GM19099 (cell line): ENCODE results near the gene CNDP2.

ENCODE experiments used
- POLR2A ChIP-seq: IDR thresholded peaks from 3 replicates; pipeline ENCODE4 v1.6.1; 2011; ENCODE audit warnings: low read depth; ENCODE audit not compliant: insufficient read length; ENCODE audit errors: extremely low read depth

Gene CNDP2

GRCh38 chr18:74506448-74507084 lies 10.4 kb downstream of the CNDP2 start:
- no peak for TF ChIP-seq POLR2A

GRCh38 chr18:74507097-74507881 lies 11.1 kb downstream of the CNDP2 start:
- TF ChIP-seq POLR2A, result no peak

DNA sequence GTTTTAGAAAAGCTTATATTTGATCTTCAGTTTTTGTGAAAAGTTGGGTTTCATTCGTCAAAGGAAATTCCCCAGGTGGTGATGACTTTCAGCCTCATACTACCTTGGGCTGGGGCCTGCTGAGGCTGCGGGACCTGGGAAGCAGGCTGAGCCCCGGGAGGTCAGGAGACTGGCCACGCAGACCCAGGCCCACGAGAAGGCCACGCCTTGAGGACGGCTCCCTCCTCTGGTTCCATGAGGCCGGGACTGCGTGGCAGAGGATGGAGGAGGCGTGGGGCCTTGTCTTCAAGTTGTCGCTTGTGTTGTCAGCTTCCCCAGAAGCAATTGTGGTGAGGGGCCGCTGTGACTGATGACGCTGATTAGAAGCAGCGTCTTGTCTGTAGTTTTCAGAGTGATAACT lies 11.8 kb downstream of the CNDP2 start:
- TF ChIP-seq POLR2A, result no peak

- TF ChIP-seq POLR2A, result no peak
Observed at GRCh38 chr18:74508366-74508765, 12.2 kb downstream of the CNDP2 start.

GRCh38 chr18:74508821-74509225 lies 12.7 kb downstream of the CNDP2 start:
- TF ChIP-seq POLR2A, result no peak

DNA sequence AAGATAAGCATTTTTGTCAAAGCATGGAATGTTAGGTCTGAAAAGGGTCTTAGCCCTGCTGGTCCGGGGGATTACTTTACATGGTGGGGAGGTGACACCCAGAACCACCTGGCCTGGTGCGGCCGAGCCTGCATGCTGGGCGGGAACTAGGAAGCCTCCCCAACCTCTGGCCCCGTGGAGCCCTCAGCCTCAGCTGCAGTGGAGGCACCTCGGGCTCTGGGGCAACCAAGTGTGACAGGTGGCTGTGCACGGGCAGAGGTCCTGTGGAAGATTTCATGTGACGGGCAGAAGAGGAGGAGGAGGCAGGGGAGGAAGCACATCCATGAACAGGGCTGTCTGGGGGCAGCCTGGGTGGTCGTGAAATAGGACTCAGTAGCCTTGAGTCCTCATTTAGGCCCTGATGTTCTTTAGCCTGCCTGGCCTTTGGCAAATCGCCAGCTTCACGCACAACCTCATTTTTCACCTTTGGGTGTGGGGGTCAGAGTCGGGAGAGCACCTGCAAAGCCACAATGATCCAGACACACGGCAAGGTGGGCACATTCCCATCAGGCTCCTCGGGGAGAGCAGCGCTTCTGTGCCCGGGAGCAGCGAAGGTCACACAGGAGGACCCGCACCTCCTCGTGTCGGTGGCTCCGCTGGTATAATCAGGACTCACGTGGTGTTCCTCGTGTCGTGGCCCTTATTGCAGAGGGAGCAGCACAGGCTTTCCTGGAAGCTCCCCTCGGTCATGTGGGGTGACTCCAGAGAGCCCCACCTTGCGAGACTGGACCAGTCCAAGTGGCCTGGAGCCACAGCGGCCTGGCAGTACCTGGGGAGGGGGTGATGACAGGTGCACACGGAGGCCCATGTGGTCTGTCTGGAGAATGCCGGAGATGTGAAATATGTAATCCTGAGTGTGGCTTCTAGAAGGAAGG lies 13.9 kb downstream of the CNDP2 start:
- TF ChIP-seq POLR2A, result no peak

GRCh38 chr18:74510770-74511095 lies 14.6 kb downstream of the CNDP2 start:
- TF ChIP-seq POLR2A, result no peak

GRCh38 chr18:74511823-74512222 lies 15.7 kb downstream of the CNDP2 start:
- TF ChIP-seq POLR2A, result no peak

DNA sequence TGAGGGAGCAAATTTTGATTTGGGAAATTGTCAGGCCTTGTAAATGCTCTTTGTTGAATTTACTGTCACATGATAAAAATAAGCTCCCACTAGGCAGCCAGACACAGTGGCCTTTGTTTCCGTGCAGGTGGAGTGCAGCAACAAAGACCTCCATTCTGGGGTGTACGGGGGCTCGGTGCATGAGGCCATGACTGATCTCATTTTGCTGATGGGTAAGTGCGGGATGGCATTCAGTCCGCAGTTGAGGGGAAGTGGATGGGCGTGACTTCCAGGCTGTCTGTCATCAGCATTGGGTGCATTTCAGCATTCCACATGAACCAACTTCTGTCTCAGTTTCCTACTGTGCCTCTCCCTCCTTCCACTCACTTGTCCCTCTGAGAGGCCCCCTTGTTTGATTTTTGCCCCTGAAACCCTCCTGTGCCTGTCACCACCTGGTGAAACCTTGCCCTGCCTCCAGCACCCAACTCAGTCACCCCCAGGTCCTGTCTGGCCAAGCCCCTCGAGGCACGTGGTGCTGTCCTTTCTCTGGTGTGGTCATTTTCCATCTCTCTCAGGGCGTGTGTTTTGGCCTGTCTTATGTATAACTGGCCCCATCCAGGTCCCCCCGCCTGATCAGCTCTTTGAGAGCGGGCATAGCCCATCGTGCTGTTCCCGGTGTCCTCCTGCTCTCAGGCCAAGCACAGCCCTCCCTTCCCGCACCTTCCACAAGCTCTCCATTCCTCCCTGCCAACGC lies 16.3 kb downstream of the CNDP2 start:
- TF ChIP-seq POLR2A, result no peak

- TF ChIP-seq POLR2A, result no peak
Observed at GRCh38 chr18:74513149-74513882, 17.2 kb downstream of the CNDP2 start.

DNA sequence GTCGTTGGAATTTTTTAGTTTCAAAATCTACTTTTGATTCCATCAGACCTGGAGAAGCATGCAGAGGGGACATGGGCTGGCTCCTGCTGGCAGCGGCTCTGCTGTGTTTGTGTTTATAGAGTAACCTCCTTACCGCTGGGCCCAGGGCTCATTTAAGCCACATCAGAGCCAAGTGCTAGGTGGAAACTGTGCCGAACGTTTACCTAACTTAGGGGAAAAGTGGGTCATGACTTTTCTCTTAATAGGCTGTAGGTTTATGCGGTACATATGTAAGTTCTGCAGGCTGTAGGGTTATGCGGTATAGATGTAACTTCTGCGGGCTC lies 17.7 kb downstream of the CNDP2 start:
- TF ChIP-seq POLR2A, result no peak

GRCh38 chr18:74514860-74515495 lies 18.8 kb downstream of the CNDP2 start:
- no peak for TF ChIP-seq POLR2A

- no peak for TF ChIP-seq POLR2A
Observed at GRCh38 chr18:74515620-74516231, 19.6 kb downstream of the CNDP2 start.
